GM12878 (cell line): ENCODE results near the gene TSC22D3. TPM values are rescaled to one million over a fixed set of nuclear protein-coding genes. Genes with fewer than 3 reads are reported as not detected.

Experiments used
- ATAC-seq: fragments of 200-7000 bp; cut with Tn5 transposase; 3 replicates; pipeline ENCODE4 v1.9.1; 2020; ENCODE audit warnings: mild to moderate bottlenecking, moderate library complexity
- BruUV-seq: library from RNA; stranded (reverse); fragments of 400-500 nt; replicated peaks from 2 replicates; lab custom pipeline; 2021; lab: Mats Ljungman, UMichigan
- CTCF ChIA-PET: fragments of 300-600 bp; sonication (Branson Sonifier 250); formaldehyde crosslinking; extraction: SDS; loops from one replicate; lab custom pipeline; 2021; ENCODE audit warnings: inconsistent platforms; lab: Yijun Ruan, JAX
- POLR2A ChIA-PET: fragments of 350-600 bp; formaldehyde crosslinking; extraction: SDS; loops from one replicate; lab custom pipeline; 2021; ENCODE audit warnings: inconsistent platforms; lab: Charles Lee
- RAD21 ChIA-PET: fragments of 300-600 bp; sonication (Branson Sonifier 250); formaldehyde crosslinking; loops from one replicate; lab custom pipeline; 2023; ENCODE audit warnings: antibody characterized with exemption; ENCODE audit not compliant: unreplicated experiment; lab: Charles Lee
- SMC1A ChIA-PET: fragments of 300-600 bp; sonication (Branson Sonifier 250); formaldehyde crosslinking; loops from one replicate; lab custom pipeline; 2023; ENCODE audit not compliant: unreplicated experiment, uncharacterized antibody; lab: Charles Lee
- DNase-seq: peaks from one replicate; pipeline ENCODE4 v3.0.0-alpha.2; 2011; ENCODE audit warnings: low read depth, low spot score
- FAIRE-seq: peaks from 3 replicates; lab custom pipeline; 2011; peaks lifted over from hg19 to GRCh38; lab: Jason Lieb, UNC
- H2AFZ ChIP-seq: 2 replicates; pipeline ENCODE4 v1.6.0; 2011; ENCODE audit warnings: low read depth, low read length, control low read depth; ENCODE audit not compliant: control insufficient read depth
- H3K27ac ChIP-seq: 2 replicates; pipeline ENCODE4 v1.5.1; 2011; ENCODE audit warnings: control low read depth; ENCODE audit not compliant: control insufficient read depth, insufficient read depth
- H3K27me3 ChIP-seq, 2 experiments: replicated peaks in 1 of 2; 2 replicates each; pipeline versions ENCODE4 v1.6.0 to v1.6.1; 2011; ENCODE audit warnings: low read length in 1 of 2; ENCODE audit not compliant: control insufficient read depth in 2 of 2, insufficient read depth in 2 of 2
- H3K36me3 ChIP-seq, 2 experiments: 2 replicates each; pipeline ENCODE4 v1.5.1; 2011; ENCODE audit warnings: low read length in 1 of 2; ENCODE audit not compliant: control insufficient read depth in 2 of 2, insufficient read depth in 2 of 2
- H3K4me1 ChIP-seq: 2 replicates; pipeline ENCODE4 v1.6.1; 2011; ENCODE audit warnings: mild to moderate bottlenecking, low read length, moderate library complexity, mixed read lengths; ENCODE audit not compliant: control insufficient read depth, insufficient read depth
- H3K4me2 ChIP-seq: 2 replicates; pipeline ENCODE4 v1.6.0; 2011; ENCODE audit warnings: control low read depth; ENCODE audit not compliant: control insufficient read depth, insufficient read depth
- H3K4me3 ChIP-seq: fragments of 200-600 bp; sonication (generic); 2 replicates; pipeline ENCODE4 v1.5.1; 2016
- H3K79me2 ChIP-seq: 2 replicates; pipeline ENCODE4 v1.6.0; 2011; ENCODE audit warnings: low read length; ENCODE audit not compliant: control insufficient read depth, insufficient read depth
- H3K9ac ChIP-seq: 2 replicates; pipeline ENCODE4 v1.8.0; 2011; ENCODE audit warnings: low read length, control low read depth, mixed read lengths; ENCODE audit not compliant: control insufficient read depth, insufficient read depth
- H3K9me3 ChIP-seq: replicated peaks from 3 replicates; pipeline ENCODE4 v1.5.1; 2011; ENCODE audit warnings: mild to moderate bottlenecking, low read length; ENCODE audit not compliant: control insufficient read depth, insufficient read depth
- H4K20me1 ChIP-seq: 2 replicates; pipeline ENCODE4 v1.6.0; 2011; ENCODE audit not compliant: control insufficient read depth, insufficient read depth
- BHLHE40 ChIP-seq, 2 experiments: fragments of 450-650 bp in 1 of 2; IDR thresholded peaks; 2 replicates each; pipeline ENCODE4 v1.6.1; 2011 to 2017; ENCODE audit warnings: low read depth in 2 of 2, borderline replicate concordance in 1 of 2, improper control_type of control experiment in 1 of 2, low read length in 1 of 2, mild to moderate bottlenecking in 1 of 2
- CHD4 ChIP-seq: fragments of 200-600 bp; sonication (generic); IDR thresholded peaks from 2 replicates; pipeline ENCODE4 v1.6.1; 2016; ENCODE audit warnings: mild to moderate bottlenecking
- CUX1 ChIP-seq: IDR thresholded peaks from 2 replicates; pipeline ENCODE4 v1.6.1; 2012; ENCODE audit warnings: improper control_type of control experiment, low read depth, low read length; ENCODE audit not compliant: insufficient replicate concordance
- MXI1 ChIP-seq: fragments of 150-350 bp; IDR thresholded peaks from 2 replicates; pipeline ENCODE4 v1.6.1; 2011; ENCODE audit warnings: low read depth, mild to moderate bottlenecking, inconsistent platforms, low read length, improper control_type of control experiment
- WRNIP1 ChIP-seq: IDR thresholded peaks from 2 replicates; pipeline ENCODE4 v1.6.1; 2011; ENCODE audit warnings: low read depth, low read length, improper control_type of control experiment, borderline replicate concordance
- WGBS: methylation state at CpG from one replicate; pipeline ENCODE4 v1.1.6; 2016; ENCODE audit warnings: low lambda C conversion rate; ENCODE audit not compliant: insufficient replicate concordance, insufficient coverage; ENCODE audit errors: missing lambda C conversion rate; 5-methylcytosine and 5-hydroxymethylcytosine counted together
- in situ Hi-C: fragments of 300-500 bp; cut with MboI; formaldehyde crosslinking; loops from 9 replicates; pipeline ENCODE4 v1.14.3; 2018; ENCODE audit warnings: mixed read lengths
- intact Hi-C: fragments of 100-400 bp; cut with micrococcal nuclease; formaldehyde crosslinking; loops from one replicate; pipeline ENCODE4 v1.14.2; 2022; ENCODE audit not compliant: unreplicated experiment
- polyA plus RNA-seq, 11 experiments: library from polyadenylated mRNA; depleted of rRNA in 4 of 11; unstranded in 6 of 11; stranded (reverse) in 5 of 11; fragments of >200 nt; fragmentation: Nextera tagmentation in 4 of 11; fragmentation: Illumina TruSeq in 1 of 11; extraction: Ambion mirVana in 4 of 11; extraction: Trizol in 1 of 11; gene quantifications; 1 replicate in 1 of 11; 2 replicates in 10 of 11; pipeline versions ENCODE4 v1.2.1 to v1.2.3, GENCODE V29; 2011 to 2016; ENCODE audit warnings: inconsistent platforms in 2 of 11, missing spikeins in 2 of 11, low read depth in 1 of 11
- total RNA-seq, 4 experiments: library from RNA; depleted of rRNA in 3 of 4; stranded (reverse); fragments of >200 nt in 3 of 4; fragmentation: Illumina TruSeq in 1 of 4; extraction: Trizol in 1 of 4; gene quantifications; 2 replicates each; pipeline versions ENCODE4 v1.2.1 to v1.2.3, GENCODE V29; 2013 to 2021

The TSC22D3 gene
- total and polyA plus RNA-seq, 10 of the 15 experiments (the other 5 are each of a cell fraction or from before 2014, with no cell fraction given) = 4.6 to 122 (median 16.1) TPM

- Histone ChIP-seq H3K9me3 (no peaks in the 10 kb centered on the region), H4K20me1 (no peaks in the 10 kb centered on the region), H3K36me3 (no peaks in the 10 kb centered on the region), H3K27ac (no peak overlapping the region), H3K27me3 (no peaks in the 10 kb centered on the region), H3K9ac (no peak overlapping the region), H2AFZ (no peak overlapping the region), H3K79me2 (no peaks in the 10 kb centered on the region), H3K4me2 (no peak overlapping the region), H3K4me3 (no peak overlapping the region), H3K4me1 (no peaks in the 10 kb centered on the region)
- no peak for DNase-seq
- no peak for ATAC-seq
- CTCF ChIA-PET = interaction anchor here (0.7 to 3.4 kb wide), 9 partner anchors 11 to 162 kb away, joined by 3 to 25 read pairs (median 9); partner anchors contain the start of genes NCBP2L and TSC22D3
- FAIRE-seq = no peak
- SMC1A ChIA-PET = interaction anchor here (0.8 to 5.4 kb wide), 13 partner anchors 9 to 56 kb away, joined by 3 to 28 read pairs (median 4); no protein-coding TSS in a partner anchor
- 0% methylated on average over 1 of the region's 1 CpG for WGBS
- TF ChIP-seq CHD4 = no peak
- in situ Hi-C loops = no loop called here
- RAD21 ChIA-PET = interaction anchor here (1.1 to 4.1 kb wide), 11 partner anchors 11 to 101 kb away, joined by 3 to 43 read pairs (median 11); partner anchors contain the start of genes NCBP2L and TSC22D3
- intact Hi-C loops = no loop called here
- POLR2A ChIA-PET = interaction anchor here (0.7 to 2.4 kb wide), 8 partner anchors 11 to 57 kb away, joined by 3 to 11 read pairs (median 5); no protein-coding TSS in a partner anchor
- BruUV-seq = no TSS peak
Measured at GRCh38 chrX:107730298-107730655, 45.3 kb downstream of the TSC22D3 start.

- intact Hi-C loops = no loop called here
- in situ Hi-C loops = no loop called here
- Histone ChIP-seq H3K4me3 (no peak overlapping the region), H3K4me1 (no peaks in the 10 kb centered on the region), H3K27ac (no peak overlapping the region), H3K9ac (no peak overlapping the region), H2AFZ (no peak overlapping the region), H3K36me3 (no peaks in the 10 kb centered on the region), H3K9me3 (no peaks in the 10 kb centered on the region), H3K4me2 (no peak overlapping the region), H4K20me1 (no peaks in the 10 kb centered on the region), H3K27me3 (no peaks in the 10 kb centered on the region), H3K79me2 (no peaks in the 10 kb centered on the region)
- DNase-seq (no peak), FAIRE-seq (no peak), ATAC-seq (peak; percentile 90)
- POLR2A ChIA-PET = interaction anchor here (0.7 to 2.4 kb wide), 12 partner anchors 11 to 56 kb away, joined by 3 to 11 read pairs (median 5); partner anchors contain the start of gene TSC22D3
- 23% methylated on average over 8 of the region's 8 CpGs for WGBS
- no TSS peak for BruUV-seq
- RAD21 ChIA-PET = interaction anchor here (0.7 to 4.1 kb wide), 17 partner anchors 12 to 101 kb away, joined by 3 to 43 read pairs (median 6); partner anchors contain the start of genes NCBP2L and TSC22D3
- SMC1A ChIA-PET = interaction anchor here (0.8 to 5.4 kb wide), 18 partner anchors 8 to 56 kb away, joined by 3 to 28 read pairs (median 4); no protein-coding TSS in a partner anchor
- CTCF ChIA-PET = interaction anchor here (0.7 to 3.4 kb wide), 13 partner anchors 9 to 162 kb away, joined by 3 to 25 read pairs (median 4); partner anchors contain the start of genes NCBP2L and TSC22D3
- peak in 1 of 2 experiments; percentile 31; a peak in 1 of 4 replicates for TF ChIP-seq BHLHE40 (IDR thresholded peaks at IDR 0.05; ENCODE audit: borderline replicate concordance in 1 of 2, low read depth in 2 of 2, low read length in 1 of 2)
- no peak for TF ChIP-seq MXI1
- no peak for TF ChIP-seq CUX1
- no peak for TF ChIP-seq CHD4
- TF ChIP-seq WRNIP1 = no peak
Measured at GRCh38 chrX:107729558-107730297, 45.9 kb downstream of the TSC22D3 start.
